Adrenal gland (tissue), 12 donors: ENCODE measurements around the gene CCDC61. TPM values are rescaled to one million over a fixed set of nuclear protein-coding genes. Genes with fewer than 3 reads are reported as not detected.

Source experiments
- DNase-seq, 7 donors: peaks; one replicate each; pipeline ENCODE4 v3.0.0-alpha.2; 2019 to 2020
- H3K27ac ChIP-seq, 5 donors: fragments of 200-600 bp; sonication (generic) in 4 of 5; 1 replicate in 3 of 5; 2 replicates in 2 of 5; pipeline versions ENCODE4 v1.5.1 to v1.8.0; 2016 to 2020; ENCODE audit warnings: mild to moderate bottlenecking in 1 of 5
- H3K27me3 ChIP-seq: fragments of 200-600 bp; 2 replicates; pipeline ENCODE4 v1.8.0; 2021
- H3K36me3 ChIP-seq, 2 donors: fragments of 200-600 bp; replicated peaks in 1 of 2; 1 replicate in 1 of 2; 2 replicates in 1 of 2; pipeline versions ENCODE4 v1.5.1 to v1.8.0; 2018 to 2022
- H3K4me1 ChIP-seq, 2 donors: fragments of 200-600 bp; replicated peaks in 1 of 2; 1 replicate in 1 of 2; 2 replicates in 1 of 2; pipeline versions ENCODE4 v1.5.1 to v1.8.0; 2018 to 2021
- H3K4me3 ChIP-seq, 4 donors: fragments of 200-600 bp; sonication (generic) in 3 of 4; one replicate each; pipeline ENCODE4 v1.5.1; 2016 to 2018
- H3K9me3 ChIP-seq, 3 donors: fragments of 200-600 bp; sonication (generic) in 1 of 3; replicated peaks in 1 of 3; 1 replicate in 2 of 3; 2 replicates in 1 of 3; pipeline versions ENCODE4 v1.5.1 to v1.8.0; 2016 to 2021
- CTCF ChIP-seq, 6 experiments: fragments of 450-650 bp in 4 of 6; fragments of 200-600 bp in 2 of 6; sonication (generic) in 1 of 6; IDR thresholded peaks; 1 replicate in 5 of 6; 2 replicates in 1 of 6; pipeline versions ENCODE4 v1.5.1 to v1.8.0; 2016 to 2021; ENCODE audit warnings: antibody characterized with exemption in 6 of 6, mild to moderate bottlenecking in 2 of 6, moderate library complexity in 1 of 6
- POLR2A ChIP-seq, 2 donors: fragments of 450-650 bp; IDR thresholded peaks; one replicate each; pipeline ENCODE4 v1.6.1; 2017; ENCODE audit warnings: antibody characterized with exemption in 2 of 2, mild to moderate bottlenecking in 2 of 2, moderate library complexity in 1 of 2
- WGBS, 4 donors: extraction: QIAGEN DNeasy Blood & Tissue Kit in 2 of 4; methylation state at CpG; one replicate each; pipeline versions ENCODE4 v1.1.5 to v1.1.7; 2013 to 2017; 5-methylcytosine and 5-hydroxymethylcytosine counted together
- intact Hi-C, 2 donors: fragments of 100-400 bp; cut with DNase I; formaldehyde crosslinking; loops; one replicate each; pipeline versions ENCODE4 v1.14.1 to v1.15.0; 2022 to 2023
- polyA plus RNA-seq, 3 donors: library from polyadenylated mRNA; stranded (reverse); fragments of 200-250 nt in 2 of 3; fragments of 350-450 nt in 1 of 3; fragmentation: Illumina TruSeq in 1 of 3; extraction: RNeasy Lipid Tissue Mini Kit (QIAGEN cat#74804) in 1 of 3; gene quantifications; one replicate each; pipeline ENCODE4 v1.2.3, GENCODE V29; 2013 to 2014
- total RNA-seq, 9 donors: library from RNA; depleted of rRNA in 4 of 9; stranded (reverse); fragments of >200 nt in 4 of 9; fragments of 120-200 nt in 1 of 9; fragmentation: NEBNext Ultra II Directional in 1 of 9; extraction: Animal tissue kit (Norgen Biotek cat#: 25700) in 1 of 9; gene quantifications; one replicate each; pipeline versions ENCODE4 v1.1.0 to v1.2.4, GENCODE V29; 2013 to 2023
- donor health status: healthy with polysubstance abuse.
- donor health status: Bipolar disorder and iron deficiency.
- donor health status: DM: yes; HTN: yes; CAD: no.
- donor health status: DM: no; HTN: no; CAD: no.
- donor health status: DM: no; HTN: no; CAD: no.
- donor health status: DM: yes; HTN: yes; CAD: no.

CCDC61 gene
- total and polyA plus RNA-seq, 12 donors, result 2.8 to 45.9 (median 15.0) TPM

GRCh38 chr19:46032597-46033025 is 37.3 kb downstream of the CCDC61 start:
- no peaks in the 10 kb centered on the region for H3K9me3 ChIP-seq
- TF ChIP-seq CTCF (IDR thresholded peaks at IDR 0.05), result no peak
- TF ChIP-seq POLR2A (IDR thresholded peaks at IDR 0.05), result no peak
- no peaks in the 10 kb centered on the region for H3K27me3 ChIP-seq
- no peaks in the 10 kb centered on the region for H3K4me1 ChIP-seq
- no peak for DNase-seq
- intact Hi-C loops, result loop anchor here in 1 of 2 donors (5.0 kb wide), 3 partner anchors 45 to 230 kb away; no protein-coding TSS in a partner anchor
- WGBS, 4 donors, result 70 to 88% (median 86%) methylated on average over 2 to 3 of the region's 3 CpGs; no CpG with 5 or more reads in 1 of the 4 donors
- H3K27ac ChIP-seq, result no peak overlapping the region
- no peak overlapping the region for H3K4me3 ChIP-seq
- no peaks in the 10 kb centered on the region for H3K36me3 ChIP-seq

GRCh38 chr19:46033401-46033800 is 38.1 kb downstream of the CCDC61 start:
- H3K4me1 ChIP-seq, result no peaks in the 10 kb centered on the region
- no peak overlapping the region for H3K4me3 ChIP-seq
- DNase-seq, result no peak
- intact Hi-C loops, result loop anchor here in 1 of 2 donors (5.0 kb wide), 3 partner anchors 44 to 229 kb away; no protein-coding TSS in a partner anchor
- H3K36me3 ChIP-seq, result no peaks in the 10 kb centered on the region
- 84 to 94% (median 89%) methylated on average over 4 to 11 of the region's 11 CpGs for WGBS, 4 donors
- H3K9me3 ChIP-seq, result no peaks in the 10 kb centered on the region
- H3K27ac ChIP-seq, result no peak overlapping the region
- TF ChIP-seq POLR2A (IDR thresholded peaks at IDR 0.05) (no peak), CTCF (IDR thresholded peaks at IDR 0.05) (no peak)
- H3K27me3 ChIP-seq, result no peaks in the 10 kb centered on the region

- H3K4me1 ChIP-seq, result no peaks in the 10 kb centered on the region
- peaks cover 9% of the 10 kb centered on the region for H3K27me3 ChIP-seq
- no peaks in the 10 kb centered on the region for H3K36me3 ChIP-seq
- 76 to 91% (median 84%) methylated on average over 6 of the region's 6 CpGs for WGBS, 4 donors
- intact Hi-C loops, result no loop called here
- DNase-seq, result no peak
- no peak overlapping the region for H3K4me3 ChIP-seq
- no peak overlapping the region for H3K27ac ChIP-seq
- H3K9me3 ChIP-seq, result no peaks in the 10 kb centered on the region
- TF ChIP-seq POLR2A (IDR thresholded peaks at IDR 0.05) (no peak), CTCF (IDR thresholded peaks at IDR 0.05) (no peak)
These were observed 40.3 kb downstream of the CCDC61 start for GRCh38 chr19:46035546-46035945.

- no peak for TF ChIP-seq POLR2A (IDR thresholded peaks at IDR 0.05)
- TF ChIP-seq CTCF (IDR thresholded peaks at IDR 0.05), result no peak
- Histone ChIP-seq H3K36me3 (no peaks in the 10 kb centered on the region), H3K4me3 (no peak overlapping the region), H3K4me1 (no peaks in the 10 kb centered on the region), H3K27me3 (peaks cover 9% of the 10 kb centered on the region), H3K9me3 (no peaks in the 10 kb centered on the region), H3K27ac (no peak overlapping the region)
- no peak for DNase-seq
- intact Hi-C loops, result no loop called here
- WGBS, 4 donors, result 79 to 89% (median 85%) methylated on average over 3 to 13 of the region's 13 CpGs
These were observed 40.9 kb downstream of the CCDC61 start for GRCh38 chr19:46035986-46036743.
